ENCODE measurements around the gene NAT8. TPM values are rescaled to one million over a fixed set of nuclear protein-coding genes. Genes with fewer than 3 reads are reported as not detected.

NAT8 gene
- total RNA-seq, 1 experiment from 2014 or later = not detected

- Histone ChIP-seq H3K4me3 (ENCODE audit: low read depth in 2 of 2, low read length in 2 of 2) (no peak overlapping the region), H3K27ac (ENCODE audit: low read length) (no peak overlapping the region), H3K9me3 (ENCODE audit: control insufficient read depth, insufficient read depth, low read depth, low read length) (no peaks in the 10 kb centered on the region), H3K36me3 (ENCODE audit: control insufficient read depth, insufficient read depth, low read length) (no peaks in the 10 kb centered on the region), H3K4me1 (ENCODE audit: control insufficient read depth, insufficient read depth, low read length) (no peaks in the 10 kb centered on the region), H3K27me3 (ENCODE audit: control insufficient read depth, insufficient read depth, low read length) (peaks cover 7% of the 10 kb centered on the region; the same call in 1 of the 2 replicates)
- no peak for DNase-seq (ENCODE audit: low read depth, low spot score)
- no TSS peak for BruUV-seq (replicated peaks)
- in situ Hi-C loops (cut with HindIII; ENCODE audit: low pct_unique_long_range_greater_than_20kb, low sequenced_read_pairs) = no loop called here
- ATAC-seq = no peak
- ChIA-PET CTCF (no interaction called here), POLR2A (no interaction called here)
- intact Hi-C loops (cut with micrococcal nuclease; ENCODE audit: unreplicated experiment) = no loop called here
- TF ChIP-seq CTCF (IDR thresholded peaks at IDR 0.05) (no peak), SIN3A (IDR thresholded peaks at IDR 0.05; ENCODE audit: borderline replicate concordance, insufficient read depth, low read depth, low read length) (no peak), POLR2AphosphoS5 (IDR thresholded peaks at IDR 0.05; ENCODE audit: low read depth, low read length) (no peak), TCF7L2 (IDR thresholded peaks at IDR 0.05; ENCODE audit: low read depth, low read length) (no peak), REST (IDR thresholded peaks at IDR 0.05; ENCODE audit: insufficient read depth in 1 of 2, low read depth in 2 of 2, low read length in 1 of 2) (no peak)
Measured at GRCh38 chr2:73654175-73654574, 12.0 kb upstream of the NAT8 start.

GRCh38 chr2:73652348-73652747, 10.1 kb upstream of the NAT8 start:
- no peak for TF ChIP-seq REST (IDR thresholded peaks at IDR 0.05; ENCODE audit: insufficient read depth in 1 of 2, low read depth in 2 of 2, low read length in 1 of 2)
- TF ChIP-seq POLR2AphosphoS5 (IDR thresholded peaks at IDR 0.05; ENCODE audit: low read depth, low read length) = no peak
- TF ChIP-seq SIN3A (IDR thresholded peaks at IDR 0.05; ENCODE audit: borderline replicate concordance, insufficient read depth, low read depth, low read length) = no peak
- Histone ChIP-seq H3K9me3 (ENCODE audit: control insufficient read depth, insufficient read depth, low read depth, low read length) (no peaks in the 10 kb centered on the region), H3K4me1 (ENCODE audit: control insufficient read depth, insufficient read depth, low read length) (no peaks in the 10 kb centered on the region), H3K27ac (ENCODE audit: low read length) (no peak overlapping the region), H3K4me3 (ENCODE audit: low read depth in 2 of 2, low read length in 2 of 2) (no peak overlapping the region), H3K36me3 (ENCODE audit: control insufficient read depth, insufficient read depth, low read length) (no peaks in the 10 kb centered on the region), H3K27me3 (ENCODE audit: control insufficient read depth, insufficient read depth, low read length) (peaks cover 2% of the 10 kb centered on the region; the same call in 1 of the 2 replicates)
- intact Hi-C loops (cut with micrococcal nuclease; ENCODE audit: unreplicated experiment) = no loop called here
- POLR2A ChIA-PET = no interaction called here
- DNase-seq (ENCODE audit: low read depth, low spot score) (no peak), ATAC-seq (no peak)
- BruUV-seq (replicated peaks) = no TSS peak
- in situ Hi-C loops (cut with HindIII; ENCODE audit: low pct_unique_long_range_greater_than_20kb, low sequenced_read_pairs) = no loop called here
- CTCF ChIA-PET = no interaction called here
